ENCODE results near the gene RUNX1. TPM values are rescaled to one million over a fixed set of nuclear protein-coding genes. Genes with fewer than 3 reads are reported as not detected.

RUNX1 gene
- polyA plus RNA-seq, 10 donors = 4.1 to 9.3 (median 4.9) TPM

- no peak for DNase-seq
Observed at GRCh38 chr21:35037384-35037765, 11.7 kb downstream of the RUNX1 start.

DNA sequence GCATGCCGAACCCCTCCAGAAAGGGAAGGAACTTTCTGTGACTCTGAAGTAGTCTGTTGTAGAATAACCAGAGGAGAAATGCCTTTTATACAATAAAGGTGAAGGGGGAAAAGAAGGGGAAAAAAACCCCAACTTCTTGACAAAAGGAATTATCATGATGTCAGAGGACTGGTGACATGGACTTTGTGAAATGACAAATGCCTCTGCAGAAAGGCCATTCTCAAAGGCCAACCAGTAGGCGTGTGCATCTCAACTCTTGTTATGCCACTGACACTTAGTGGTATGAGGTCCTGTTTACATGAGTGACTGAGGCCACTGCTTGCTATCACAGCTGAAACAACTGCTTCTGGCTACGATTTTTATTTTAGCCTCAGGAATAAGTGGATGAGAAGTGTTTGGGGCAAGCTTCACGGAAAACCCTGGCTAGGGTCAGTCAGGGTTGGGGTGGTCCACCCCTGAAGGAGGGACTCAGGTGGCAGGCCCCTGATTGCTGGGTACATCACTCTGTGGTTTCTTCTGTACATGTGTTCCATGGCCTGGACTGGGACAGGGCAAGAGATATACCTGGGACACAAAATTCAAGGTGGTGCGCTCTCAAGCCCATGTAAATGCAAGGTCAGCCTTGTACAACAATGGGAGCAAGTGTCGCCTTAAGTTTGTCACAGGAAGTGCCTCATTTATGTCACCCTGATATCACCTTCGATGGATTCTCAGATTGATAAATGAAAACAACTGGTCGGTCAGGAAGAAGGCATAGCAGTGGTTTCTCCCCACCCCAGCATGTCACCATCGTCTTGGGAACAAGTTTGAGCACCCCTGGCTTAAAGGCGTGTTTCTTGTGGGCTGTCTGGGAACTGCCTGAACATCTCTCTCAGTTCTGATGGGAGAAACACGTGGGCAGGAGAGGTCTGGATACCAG lies 12.4 kb downstream of the RUNX1 start:
- DNase-seq = no peak

DNA sequence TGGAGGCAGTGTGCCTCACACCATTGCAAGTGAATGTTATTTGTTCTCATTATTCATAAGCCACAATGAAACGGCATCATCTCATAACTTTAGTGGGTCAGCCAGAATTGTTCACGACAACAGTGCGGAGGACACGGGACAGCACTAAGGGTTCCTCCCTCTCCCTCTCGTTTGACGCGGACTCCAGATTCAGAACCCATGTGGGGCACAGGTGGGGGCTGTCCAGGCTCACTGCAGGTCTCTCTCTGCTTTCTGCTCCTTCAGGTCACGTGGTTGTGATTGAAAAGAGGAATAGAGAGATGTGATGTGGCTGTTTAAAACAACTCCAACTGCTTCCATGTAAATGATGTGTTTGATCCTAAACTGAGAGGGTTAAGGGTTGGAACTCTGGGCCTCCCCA lies 13.5 kb downstream of the RUNX1 start:
- no peak for DNase-seq

DNA sequence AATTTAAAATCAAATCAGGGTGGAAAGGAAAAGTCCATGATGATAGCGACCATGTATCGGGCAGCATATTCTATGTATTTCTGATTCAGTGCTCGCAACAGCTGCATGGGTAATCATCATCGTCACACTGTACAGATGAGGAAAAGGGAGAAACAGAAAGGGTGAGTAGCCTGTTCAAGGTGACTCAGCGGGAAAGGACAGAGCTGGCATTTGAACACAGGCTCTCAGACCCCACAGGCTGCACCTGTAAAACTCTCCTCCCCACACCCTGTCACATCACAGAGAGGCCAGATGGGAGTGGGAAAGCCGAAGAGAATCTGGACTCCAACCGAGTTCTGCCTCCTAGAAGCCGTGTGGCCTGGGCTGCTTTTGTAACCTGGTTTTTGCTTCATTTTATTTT lies 14.0 kb downstream of the RUNX1 start:
- DNase-seq = no peak

- no peak for DNase-seq
Observed at GRCh38 chr21:35034203-35034926, 14.7 kb downstream of the RUNX1 start.

DNA sequence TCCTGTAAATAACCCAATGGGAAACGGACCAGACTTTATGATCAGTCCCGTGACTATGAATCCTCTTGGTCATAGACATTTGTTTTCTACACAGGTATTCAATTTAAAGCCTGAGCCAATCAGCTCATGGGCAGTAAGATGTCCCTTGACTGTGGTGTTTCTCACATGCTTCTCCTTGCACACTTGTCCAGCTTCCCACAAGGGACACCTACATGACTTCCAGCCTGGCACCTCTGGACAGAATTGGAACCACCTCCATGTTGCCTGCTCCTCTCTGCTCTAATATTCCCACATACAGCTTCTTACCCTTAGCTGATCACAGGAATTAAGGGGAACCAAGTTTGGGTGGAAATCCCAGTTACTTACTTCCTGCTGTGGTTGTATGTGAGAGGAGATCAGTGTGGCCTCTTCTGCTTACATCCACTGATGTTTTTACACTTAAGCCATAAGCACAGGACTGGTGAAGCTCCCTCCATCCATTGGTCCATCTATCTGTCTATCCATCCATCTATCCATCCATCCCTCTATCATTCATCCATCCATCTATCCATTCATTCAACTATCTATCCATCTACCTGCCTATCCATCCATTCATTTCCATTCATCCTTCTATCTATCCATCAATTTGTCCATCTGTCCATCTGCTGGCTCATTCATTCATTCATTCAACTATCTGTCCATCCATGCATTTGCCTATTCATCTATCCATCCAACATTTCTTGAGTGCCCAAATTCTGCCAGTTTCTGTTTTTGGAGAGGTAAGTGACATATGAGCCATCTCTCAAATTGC lies 16.4 kb downstream of the RUNX1 start:
- DNase-seq = no peak

- no peak for DNase-seq
Observed at GRCh38 chr21:35028451-35028978, 20.6 kb downstream of the RUNX1 start.

DNA sequence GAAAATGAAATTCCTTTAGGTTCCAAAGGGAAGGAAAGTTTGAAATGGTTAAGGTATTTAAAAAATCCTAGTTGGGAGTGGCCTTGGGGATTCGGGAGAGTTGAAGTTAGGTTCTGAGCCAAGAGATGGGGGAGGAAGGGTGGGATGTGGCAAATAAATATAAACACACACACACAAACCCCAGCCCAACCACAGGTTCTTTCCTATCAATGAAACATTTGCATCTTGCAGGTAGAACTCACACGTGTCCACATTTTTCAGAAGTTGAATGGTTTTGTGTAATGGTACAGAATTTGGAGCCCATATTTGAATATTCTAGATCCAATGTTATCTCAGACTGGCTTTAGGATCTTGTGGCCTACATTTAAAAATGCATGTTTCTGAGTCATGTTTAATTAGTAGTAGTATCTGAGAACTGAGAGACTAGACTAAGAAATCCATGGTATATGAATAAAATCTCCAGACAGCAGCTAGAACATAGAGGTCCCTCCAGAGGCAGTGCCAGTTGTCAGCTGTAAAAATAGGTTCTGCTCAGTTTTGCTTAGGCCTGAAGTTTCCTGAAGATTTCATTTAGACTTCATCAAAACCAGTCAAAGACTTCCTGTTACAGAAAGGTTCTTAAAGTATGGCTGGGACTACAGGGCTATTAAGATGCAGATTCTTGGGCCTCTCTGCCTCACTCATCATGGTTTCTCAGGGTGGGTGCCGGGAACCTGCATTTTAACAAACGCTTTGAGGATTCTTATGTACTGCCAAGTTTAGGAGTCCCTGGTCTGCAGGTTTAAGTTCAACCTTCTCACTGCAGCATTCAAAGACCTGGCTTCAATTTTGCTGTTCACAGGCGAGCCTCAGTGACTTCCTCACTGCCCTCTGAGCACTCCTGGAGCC lies 21.3 kb downstream of the RUNX1 start:
- DNase-seq = no peak

DNA sequence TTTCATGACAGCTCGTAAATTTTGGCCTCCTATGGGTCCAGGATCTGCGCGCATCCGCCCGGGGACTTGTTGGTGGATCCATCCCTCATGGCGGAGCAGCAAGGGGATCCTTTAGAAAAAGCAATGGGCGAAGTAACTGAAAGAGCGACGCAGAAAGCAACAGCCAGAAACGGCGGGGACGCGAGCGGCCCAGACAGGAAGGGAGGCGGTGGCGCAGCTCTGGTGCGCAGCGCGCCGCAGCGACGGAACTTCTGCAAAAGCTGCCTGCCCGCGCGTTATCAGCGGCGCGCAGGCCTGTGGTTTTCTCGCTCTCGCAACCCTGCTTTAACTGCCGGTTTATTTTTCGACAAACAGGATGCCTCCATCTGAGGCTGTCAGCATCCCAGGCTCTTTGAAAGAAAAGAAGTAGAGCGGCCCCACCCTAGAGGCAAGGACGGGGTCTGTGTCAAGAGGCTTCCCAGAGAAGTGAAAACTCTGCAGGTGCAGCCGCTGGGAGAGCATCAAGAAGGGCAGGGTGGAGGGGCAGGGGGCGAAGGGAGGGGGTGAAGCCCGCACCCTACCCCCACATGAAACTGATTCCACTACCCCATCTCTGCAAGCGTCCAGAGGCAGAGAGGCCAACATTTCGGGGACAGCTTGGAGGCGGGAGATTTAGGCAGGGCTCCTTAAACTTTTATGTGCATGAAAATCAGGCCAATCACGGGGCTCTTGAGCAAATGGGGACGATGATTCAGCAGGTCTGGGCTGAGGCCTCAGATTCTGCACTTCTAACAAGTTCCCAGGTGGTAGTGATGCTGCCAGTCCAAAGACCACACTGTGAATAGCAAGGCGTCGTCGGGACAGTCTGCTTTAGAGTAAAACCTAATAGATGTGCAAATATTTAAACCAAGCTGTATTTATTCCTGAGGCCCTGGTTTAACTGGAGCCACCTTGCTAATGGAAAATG lies 22.2 kb downstream of the RUNX1 start:
- peak in 2 of 3 donors; percentile 64 to 72 for DNase-seq

DNA sequence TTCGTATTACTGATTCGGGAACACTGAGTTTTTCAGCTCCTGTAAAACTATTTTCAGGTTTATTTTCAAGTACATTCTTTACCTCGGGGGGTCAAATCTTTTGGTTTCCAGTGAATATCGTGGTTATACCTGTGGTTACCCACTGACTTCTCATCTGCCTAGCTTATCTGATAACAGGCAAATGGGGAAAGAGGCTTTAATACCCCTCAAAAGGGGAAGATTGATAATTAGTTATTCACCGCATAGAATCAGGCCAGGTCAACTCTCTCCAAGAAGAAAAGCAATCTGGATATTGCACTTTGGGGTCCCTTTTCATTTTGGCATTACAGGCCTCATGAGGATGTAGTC lies 23.0 kb downstream of the RUNX1 start:
- DNase-seq = no peak

DNA sequence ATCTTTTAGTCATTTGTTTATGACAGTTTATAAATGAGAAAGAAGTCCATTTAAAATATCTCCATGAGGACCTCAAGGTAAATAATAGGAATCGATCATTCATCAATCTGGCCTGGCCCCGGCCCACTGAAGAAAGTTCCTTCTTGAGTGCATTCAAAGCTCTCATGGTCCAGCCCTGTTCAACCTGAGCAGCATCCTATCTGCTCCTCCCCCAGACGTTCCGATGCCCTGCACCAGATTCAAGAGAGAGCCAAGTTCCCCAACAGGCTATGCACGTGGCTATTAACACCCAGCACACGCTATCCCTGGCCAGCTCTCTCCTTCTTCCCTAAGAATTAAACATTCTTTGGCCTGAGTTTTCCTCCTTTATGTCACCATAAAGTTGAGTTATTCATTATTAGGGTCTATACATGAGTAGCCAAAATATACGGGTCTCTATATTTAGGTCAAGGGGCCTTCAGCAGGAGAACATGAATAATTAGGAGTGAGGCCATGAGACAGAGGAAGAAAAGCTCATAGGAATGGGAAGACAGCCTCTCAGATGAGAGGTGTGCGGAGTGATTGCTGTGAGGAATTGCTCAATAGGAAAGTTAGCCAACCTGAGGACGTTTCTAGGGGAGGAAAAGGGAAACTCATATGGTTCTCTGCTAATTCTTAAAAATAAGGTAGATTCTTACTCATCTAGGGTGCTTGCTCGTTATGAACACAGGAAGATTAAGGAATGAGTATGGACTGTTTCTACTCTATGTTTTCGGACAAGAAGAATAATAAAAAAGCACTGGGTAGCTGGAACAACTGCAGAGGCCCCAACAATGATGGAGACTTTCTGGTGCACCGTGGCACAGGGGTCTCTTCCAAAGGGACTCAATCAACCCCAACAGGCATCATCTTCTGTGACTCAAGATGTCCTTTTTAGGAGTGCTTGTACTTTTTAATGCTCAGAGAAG lies 23.6 kb downstream of the RUNX1 start:
- DNase-seq = no peak

GRCh38 chr21:35024513-35024912 lies 24.6 kb downstream of the RUNX1 start:
- no peak for DNase-seq

DNA sequence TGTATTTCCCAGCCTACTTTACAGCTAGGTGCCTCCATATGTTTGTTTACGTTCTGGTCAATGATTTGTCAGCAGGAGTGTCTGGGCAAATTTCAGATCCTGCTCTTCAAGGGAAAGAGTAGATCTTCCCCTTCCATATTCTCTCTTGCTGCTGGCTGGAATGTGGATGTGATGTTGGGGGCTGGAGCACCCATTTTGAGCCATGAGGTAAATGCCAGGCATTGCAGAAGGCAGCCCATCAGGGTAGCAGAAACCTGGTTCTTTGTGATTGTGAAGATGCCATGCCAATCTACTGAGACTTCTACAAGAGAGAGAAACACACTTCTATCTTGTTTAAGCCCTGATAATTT lies 25.1 kb downstream of the RUNX1 start:
- no peak for DNase-seq

GRCh38 chr21:35023396-35024070 lies 25.6 kb downstream of the RUNX1 start:
- DNase-seq = no peak

- no peak for DNase-seq
Observed at GRCh38 chr21:35021546-35021945, 27.6 kb downstream of the RUNX1 start.

- no peak for DNase-seq
Observed at GRCh38 chr21:35020902-35021301, 28.2 kb downstream of the RUNX1 start.

DNA sequence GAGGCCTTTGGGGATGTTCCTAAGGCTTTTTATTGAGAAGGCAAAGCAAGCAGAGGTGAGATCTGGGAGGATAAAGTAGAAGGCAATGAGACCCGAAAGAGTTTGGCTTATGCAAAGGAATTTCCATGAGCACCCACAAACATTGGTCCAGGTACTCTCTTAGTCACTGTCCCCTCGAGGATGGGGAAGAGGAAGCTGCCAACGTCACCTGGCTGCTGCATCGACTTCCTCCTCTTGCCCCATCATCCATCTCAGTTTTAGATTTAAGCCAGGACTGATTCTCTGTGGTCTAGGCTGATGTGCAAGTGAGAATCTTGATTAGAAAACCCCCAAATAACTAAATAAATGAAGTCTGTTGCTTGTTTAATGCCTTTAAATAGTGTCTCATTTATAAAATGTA lies 28.7 kb downstream of the RUNX1 start:
- DNase-seq = no peak

DNA sequence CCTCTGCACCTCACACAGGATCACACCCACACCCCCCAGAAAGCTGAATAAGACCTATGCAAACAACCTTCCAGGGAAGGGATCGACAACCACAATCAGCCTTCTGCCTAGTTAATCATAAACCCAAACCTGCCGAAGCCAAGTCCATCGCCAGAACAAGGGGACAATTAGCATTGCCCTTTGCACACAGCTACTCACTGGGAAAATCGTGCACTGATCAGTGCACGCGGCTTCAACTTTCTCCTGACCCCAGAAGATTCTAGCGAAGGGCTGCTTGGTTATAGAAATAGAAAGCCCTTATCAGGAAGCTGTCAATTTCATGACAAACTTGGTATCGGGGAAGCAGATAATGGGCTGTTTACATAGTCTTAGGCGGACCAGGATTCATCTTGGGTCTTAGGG lies 29.5 kb downstream of the RUNX1 start:
- no peak for DNase-seq
